NCI-H774 (cell line): ENCODE data around the gene CSE1L.
"Not testable (repeated sequence)": the region's sequence is repeated elsewhere in the genome, so short reads cannot be mapped to it uniquely, and the experiment has no call there.

Source experiments
- DNase-seq: peaks from one replicate; lab custom pipeline; 2025; lab: John Stamatoyannopoulos, UW

Gene CSE1L

DNA sequence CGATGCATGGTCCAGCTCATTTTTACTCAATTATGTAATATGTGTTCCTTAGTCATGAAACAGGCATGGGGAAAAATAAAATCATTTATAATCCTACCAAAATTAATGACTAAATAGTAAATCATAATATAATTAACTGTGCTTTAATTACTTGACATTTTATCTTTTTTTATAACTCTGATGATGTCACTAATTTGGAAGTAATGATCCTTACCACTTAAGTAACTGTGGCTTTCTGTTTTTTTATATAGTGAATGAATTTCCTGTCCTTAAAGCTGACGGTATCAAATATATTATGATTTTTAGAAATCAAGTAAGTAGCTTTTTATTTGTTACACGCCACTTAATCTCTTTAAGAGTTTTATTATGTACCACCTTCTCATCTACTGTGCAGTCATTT lies 32.2 kb downstream of the CSE1L start:
- no peak for DNase-seq

DNA sequence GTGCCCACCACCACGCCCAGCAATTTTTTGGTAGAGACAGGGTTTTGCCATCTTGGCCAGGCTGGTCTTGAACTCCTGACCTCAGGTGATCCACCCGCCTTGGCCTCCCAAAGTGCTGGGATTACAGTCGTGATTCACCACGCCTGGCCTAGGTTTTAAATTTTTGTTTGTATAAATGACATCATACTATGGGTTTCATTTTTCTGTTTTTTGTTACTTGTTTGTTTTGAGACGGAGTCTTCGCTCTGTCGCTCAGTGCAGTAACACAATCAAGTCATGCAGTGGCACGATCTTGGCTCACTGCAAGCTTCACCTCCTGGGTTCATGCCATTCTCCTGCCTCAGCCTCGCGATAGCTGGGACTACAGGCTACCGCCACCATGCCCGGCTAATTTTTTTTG lies 36.2 kb downstream of the CSE1L start:
- not testable (repeated sequence) for DNase-seq

DNA sequence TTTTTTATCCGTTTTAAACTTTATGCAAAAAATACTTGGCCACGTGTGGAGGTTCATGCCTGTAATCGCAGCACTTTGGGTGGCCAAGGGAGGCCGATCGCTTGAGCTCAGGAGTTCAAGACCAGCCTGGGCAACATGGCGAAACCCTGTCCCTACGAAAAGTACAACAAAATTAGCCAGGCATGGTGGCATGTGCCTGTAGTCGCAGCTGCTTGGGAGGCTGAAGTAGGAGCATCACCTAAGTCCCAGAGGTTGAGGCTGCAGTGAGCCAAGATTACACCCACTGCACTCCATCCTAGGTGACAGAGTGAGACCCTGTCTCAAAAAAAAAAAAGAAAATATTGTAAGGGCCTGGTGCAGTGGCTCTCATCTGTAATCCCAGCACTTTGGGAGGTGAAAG lies 45.0 kb downstream of the CSE1L start:
- no peak for DNase-seq

DNA sequence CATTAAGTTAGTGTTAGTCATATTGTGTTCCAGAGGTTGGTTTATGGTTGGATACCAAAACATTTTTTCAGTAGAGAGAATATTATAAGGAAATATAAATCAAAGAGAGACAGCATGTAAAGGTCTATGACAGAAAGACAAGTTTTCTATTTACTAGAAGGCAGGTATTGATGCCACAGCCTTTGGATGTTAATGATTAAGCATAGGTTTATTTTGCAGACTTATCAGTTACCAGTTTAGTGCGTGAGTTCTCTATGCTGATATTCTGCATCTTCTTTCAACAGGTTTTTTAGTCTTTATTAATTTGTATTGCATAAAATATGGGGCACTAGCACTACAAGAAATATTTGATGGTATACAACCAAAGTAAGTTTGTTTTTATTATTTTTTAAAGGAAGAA lies 45.6 kb downstream of the CSE1L start:
- DNase-seq, result no peak

DNA sequence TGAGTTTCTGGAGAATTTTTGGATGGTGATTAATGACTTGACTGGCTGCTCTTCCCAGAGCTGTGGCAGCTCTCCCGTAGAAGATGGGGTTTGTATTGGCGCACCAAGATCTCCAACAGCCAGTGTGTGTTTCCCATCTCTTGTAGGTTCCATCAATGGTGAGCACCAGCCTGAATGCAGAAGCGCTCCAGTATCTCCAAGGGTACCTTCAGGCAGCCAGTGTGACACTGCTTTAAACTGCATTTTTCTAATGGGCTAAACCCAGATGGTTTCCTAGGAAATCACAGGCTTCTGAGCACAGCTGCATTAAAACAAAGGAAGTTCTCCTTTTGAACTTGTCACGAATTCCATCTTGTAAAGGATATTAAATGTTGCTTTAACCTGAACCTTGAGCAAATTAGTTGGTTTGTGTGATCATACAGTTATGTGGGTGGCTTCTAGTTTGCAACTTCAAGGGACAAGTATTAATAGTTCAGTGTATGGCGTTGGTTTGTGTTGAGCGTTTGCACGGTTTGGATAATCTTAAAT lies 50.2 kb downstream of the CSE1L start:
- DNase-seq, result no peak

DNA sequence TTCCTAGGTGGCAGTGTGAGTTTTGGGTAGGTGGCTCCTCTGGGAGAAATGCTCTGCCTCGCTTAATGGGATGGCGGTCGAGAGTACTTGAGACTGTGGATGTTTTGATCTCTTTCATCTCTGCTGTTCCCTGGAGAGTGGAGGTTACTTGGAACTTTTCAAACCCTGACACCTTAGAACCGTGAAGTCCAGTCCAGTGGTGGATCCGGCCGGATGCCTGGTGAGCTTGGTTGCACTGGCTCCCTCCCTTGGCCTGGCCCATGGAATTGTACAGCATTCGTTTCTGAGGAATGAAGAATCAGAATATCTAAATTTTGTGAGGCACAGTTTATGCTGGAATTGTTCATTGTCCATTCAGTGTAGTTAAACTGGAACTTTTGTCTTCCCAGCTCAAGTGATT lies 51.0 kb downstream of the CSE1L start:
- DNase-seq, result no peak

DNA sequence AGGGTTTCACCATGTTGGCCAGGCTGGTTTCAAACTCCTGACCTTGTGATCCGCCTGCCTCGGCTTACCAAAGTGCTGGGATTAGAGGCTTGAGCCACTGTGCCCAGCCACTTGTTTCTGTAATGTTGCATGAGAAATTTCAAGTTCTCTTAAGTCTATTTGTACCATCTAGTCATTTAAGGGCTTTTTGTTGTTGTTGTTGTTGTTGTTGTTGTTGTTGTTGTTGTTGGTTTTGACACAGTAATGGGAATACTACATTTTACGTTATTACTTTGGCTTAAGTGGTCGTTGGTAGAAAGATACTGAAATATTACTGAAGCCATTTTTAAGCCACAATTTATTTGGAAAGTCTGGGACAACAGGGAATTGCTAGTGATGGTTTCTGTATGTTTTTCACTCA lies 52.0 kb downstream of the CSE1L start:
- no peak for DNase-seq

DNA sequence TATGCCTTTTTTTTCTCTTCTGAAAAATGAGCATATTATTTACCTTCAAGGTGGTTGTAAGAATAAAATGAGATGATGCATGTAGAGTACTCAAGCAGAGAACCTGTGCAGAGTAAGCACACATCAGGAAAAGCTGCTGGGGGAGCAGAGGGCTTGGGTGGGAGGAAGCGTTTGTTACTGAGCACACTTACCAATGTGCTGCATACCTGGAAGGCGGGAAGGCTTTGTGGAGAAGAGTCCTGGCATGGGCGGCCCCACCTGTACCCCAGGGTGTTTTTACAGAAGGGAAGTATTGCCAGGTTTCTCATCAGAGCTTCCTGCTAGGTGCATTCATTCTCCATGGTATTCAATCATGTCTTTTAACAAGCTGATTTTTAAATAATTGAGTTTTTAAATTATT lies 52.9 kb downstream of the CSE1L start:
- DNase-seq, result no peak

DNA sequence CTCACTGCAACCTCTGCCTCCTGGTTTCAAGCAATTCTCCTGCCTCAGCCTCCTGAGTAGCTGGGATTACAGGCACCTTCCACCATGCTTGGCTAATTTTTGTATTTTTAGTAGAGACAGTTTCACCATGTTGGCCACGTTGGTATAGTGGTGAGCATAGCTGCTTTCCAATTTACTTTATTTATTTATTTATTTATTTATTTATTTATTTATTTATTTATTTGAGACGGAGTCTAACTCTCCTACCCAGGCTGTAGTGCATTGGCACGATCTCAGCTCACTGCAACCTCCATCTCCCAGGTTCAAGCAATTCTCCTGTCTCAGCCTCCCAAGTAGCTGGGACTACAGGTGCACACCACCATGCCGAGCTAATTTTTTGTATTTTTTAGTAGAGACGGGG lies 54.2 kb downstream of the CSE1L start:
- not testable (repeated sequence) for DNase-seq

DNA sequence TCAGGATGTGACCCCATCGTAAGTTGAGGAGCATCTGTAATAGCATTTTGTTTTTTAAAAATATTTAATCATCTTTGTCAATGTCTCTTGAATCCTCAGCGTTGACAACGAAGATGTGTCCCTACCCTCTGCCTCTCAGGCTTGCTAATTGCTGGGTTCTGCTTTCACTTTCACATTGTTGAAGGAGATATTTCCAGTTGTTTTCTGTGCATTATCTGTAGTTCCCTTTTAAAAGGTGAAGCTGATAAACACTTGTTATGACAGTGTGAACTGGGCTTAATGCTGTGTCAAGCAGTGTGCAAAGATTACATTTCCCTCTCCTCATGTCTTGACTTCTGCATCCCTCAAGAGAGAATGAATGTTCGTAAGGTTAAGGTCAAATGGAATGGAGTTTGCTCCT lies 54.9 kb downstream of the CSE1L start:
- DNase-seq, result no peak

DNA sequence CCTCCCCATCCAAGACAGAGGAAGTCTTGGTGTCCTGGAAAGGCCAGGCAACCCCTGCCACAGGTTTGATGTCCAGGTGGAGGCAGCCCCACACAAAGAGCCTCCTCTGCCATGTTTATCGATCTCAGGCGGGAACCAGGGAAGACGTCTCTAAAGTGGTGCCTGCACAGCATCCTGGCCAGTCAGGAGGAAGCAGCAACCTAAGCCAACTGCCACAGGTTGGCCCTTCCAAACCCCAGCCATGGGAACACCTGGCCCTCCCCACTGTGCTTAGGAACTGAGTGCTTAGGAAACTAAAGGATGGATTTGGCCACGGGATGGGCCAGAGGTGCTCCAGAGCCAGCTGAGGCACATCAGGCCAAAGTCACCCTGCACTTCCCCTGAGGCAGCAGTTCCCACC lies 56.9 kb downstream of the CSE1L start:
- no peak for DNase-seq

DNA sequence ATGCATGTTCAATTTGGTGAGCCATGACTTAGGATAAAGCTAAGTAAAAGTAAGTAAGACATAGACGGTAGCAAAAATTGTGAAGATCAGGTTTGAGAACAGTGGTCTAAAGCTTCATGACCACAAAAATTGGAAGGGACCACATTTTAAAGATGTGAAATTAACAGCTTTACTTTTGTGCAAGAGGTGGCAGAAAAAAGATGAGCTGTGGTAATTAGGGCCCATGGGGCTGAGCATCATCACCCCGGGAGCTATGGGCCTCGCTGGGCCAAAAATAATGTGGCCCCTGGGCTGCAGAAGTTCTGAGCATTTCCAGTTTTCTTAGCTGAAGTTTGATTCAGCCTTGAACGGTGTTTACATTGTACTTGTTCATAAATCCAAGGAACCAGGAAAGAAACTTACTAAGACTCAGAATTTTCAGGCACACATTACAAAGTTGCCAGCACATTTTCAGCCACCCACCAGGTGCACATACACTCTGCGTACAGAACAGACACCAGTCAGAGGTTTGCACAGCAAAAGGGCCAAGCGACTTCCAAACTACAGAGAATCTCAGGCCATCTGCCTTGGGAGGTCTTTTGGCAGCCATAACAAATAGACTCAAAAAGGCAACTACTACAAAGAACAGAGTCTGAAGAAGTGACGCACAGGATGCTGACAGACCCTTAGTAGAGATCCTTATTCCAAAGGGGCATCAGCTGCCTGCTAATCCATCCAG lies 57.7 kb downstream of the CSE1L start:
- no peak for DNase-seq

DNA sequence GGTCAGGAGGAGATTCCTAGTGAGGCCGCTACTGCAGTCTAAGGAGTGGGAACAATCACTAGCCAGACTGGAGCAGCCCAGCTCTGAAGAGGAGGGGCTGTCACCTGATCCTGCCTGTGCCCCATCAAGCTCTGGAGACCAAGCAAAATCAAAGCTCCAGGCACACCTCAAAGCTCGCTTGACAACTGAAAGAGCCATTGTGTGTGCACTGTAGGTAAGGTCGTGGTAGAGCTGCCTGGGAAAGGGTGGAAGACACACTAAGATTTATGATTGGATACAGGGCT lies 58.2 kb downstream of the CSE1L start:
- DNase-seq, result no peak

DNA sequence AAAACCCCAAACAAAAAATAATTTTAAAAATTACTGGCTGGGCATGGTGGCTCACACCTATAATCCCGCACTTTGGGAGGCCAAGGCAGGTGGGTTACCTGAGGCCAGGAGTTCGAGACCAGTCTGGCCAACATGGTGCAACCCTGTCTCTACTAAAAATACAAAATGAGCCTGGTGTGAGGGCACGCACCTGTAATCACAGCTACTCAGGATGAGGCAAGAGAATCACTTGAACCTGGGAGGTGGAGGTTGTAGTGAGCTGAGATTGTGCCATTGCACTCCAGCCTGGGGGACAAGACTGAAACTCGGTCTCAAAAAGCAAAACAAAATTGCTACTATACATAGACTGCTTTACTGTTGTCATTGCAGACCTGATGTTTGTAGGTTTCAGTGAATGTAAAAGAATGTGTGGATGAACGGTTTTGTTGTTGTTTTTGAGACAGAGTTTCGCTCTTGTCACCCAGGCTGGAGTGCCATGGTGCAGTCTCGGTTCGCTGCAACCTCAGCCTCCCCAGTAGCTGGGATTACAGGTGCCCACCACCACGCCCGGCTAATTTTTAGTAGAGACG lies 59.0 kb downstream of the CSE1L start:
- not testable (repeated sequence) for DNase-seq

DNA sequence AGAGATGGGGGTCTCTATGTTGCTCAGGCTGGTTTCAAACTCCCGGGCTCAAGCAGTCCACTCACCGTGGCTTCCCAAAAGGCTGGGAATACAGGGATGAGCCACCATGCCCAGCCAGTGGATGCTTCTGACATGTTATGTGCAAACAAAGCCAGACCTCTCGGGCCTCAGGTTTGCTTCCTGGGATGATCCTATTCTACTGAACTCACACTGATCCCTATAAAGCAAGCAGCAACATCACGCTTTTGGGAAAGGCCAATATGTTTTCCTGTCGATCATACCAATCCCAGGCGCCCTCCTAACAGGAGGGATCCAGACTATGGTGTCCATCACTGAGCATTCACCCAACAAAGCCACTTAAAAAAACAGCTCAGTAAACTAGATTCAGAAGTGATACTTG lies 60.2 kb downstream of the CSE1L start:
- no peak for DNase-seq

DNA sequence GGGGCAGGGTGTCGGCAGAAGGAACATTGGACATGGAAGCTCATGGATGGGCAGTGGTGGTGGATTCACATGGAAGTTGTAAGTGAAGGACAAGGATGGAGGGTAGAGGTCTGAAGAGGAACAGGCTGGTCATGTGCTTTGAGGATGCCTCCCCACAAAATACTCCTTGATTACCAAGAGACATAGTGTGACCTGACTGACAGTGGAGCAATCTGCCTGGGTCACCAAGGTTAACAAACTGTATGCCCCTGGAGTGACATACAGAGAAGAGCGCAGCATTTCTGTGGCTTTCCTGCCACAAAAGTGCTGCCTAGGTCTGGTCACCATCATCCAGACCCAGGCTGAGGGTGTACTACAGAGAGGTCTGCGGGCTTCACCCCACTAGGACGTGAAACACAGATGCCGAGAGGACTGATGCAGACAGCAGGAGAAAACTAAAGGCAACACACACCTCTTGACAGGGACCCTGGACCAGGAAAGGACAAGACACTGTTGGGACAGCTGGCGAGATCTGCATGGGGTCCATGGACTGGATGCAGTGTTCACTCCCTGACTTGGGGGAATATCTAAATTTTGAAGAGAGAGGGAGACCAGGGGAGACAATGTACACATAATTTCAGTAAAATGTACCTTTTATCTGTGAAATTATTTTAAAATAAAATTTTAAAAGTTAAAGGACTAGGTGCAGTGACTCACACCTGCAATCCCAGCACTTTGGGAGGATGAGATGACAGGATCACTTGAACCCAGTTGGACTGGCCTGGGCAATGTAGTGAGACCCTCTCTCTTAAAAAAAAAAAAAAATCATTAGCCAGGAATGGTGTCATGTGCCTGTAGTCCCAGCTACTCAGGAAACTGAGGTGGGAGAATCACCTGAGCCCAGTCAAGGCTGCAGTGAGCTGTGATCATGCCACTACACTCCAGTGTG lies 64.9 kb downstream of the CSE1L start:
- DNase-seq, result no peak

DNA sequence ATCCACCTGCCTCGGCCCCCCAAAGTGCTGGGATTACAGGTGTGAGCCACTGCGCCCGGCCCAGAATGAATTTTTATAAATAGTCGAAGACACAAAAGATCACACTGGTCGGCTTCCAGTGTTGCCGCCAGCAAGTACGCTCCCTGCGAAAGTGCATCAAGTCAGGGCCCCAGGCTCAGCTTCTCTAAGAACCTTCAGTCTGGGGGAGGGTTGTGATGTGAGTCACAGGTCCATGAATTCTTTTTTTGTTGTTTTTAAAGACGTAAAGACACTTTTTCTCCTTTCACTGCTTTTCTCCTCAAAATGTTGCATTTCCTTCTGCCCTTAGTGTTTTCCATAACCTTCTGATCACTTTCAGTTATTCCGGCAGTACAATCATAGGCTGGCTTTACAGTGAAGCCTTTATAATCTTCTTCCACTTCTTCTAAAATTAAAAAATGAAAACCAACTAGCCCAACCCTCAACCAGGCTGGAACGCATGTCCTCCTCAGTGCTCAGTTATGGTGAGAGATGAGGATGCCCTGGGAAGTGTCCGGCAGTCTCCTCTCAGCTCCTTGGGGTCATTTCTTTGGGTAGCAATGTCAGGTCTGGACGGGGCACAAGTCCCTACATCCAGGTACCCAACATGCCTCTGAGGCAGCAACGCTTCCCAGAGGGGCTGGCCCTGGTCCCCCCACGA lies 66.6 kb downstream of the CSE1L start:
- no peak for DNase-seq

DNA sequence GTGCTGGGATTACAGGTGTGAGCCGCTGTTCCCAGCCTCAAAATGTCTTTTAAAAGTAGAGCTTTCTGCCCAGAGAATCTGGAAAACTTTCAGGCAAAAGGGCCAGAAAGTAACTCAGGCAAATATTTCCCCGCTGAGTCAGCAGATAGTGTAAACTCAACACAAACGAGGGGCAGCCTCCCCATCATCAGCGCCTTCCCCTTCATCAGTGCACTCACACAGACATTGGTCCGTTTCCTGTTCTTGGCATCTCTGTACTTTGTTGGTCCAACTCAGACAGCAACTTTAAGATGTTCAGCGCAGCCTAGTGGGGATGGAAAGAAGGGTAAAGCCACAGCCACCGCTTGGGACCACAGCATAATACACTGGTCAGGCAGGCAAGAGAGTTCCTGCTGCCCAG lies 69.5 kb downstream of the CSE1L start:
- no peak for DNase-seq

DNA sequence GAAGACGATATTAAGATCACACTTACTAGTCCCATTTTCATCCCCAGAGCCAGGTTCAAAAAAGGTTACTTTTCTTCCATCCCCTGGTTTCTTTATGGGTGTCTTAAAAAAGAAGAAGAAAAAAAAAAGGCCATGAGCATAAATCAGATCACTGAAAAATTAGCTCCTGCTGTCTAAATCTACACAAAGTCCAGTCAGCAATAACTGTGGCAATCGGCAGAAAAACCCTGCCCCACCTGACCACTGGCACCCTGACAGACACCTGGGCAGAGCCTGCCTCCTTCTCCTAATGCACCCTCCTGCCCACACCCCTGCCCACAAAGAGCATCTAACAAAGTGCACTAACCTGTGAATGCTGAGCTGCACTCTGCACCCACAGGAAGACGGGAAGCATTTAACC lies 72.2 kb downstream of the CSE1L start:
- DNase-seq, result no peak

DNA sequence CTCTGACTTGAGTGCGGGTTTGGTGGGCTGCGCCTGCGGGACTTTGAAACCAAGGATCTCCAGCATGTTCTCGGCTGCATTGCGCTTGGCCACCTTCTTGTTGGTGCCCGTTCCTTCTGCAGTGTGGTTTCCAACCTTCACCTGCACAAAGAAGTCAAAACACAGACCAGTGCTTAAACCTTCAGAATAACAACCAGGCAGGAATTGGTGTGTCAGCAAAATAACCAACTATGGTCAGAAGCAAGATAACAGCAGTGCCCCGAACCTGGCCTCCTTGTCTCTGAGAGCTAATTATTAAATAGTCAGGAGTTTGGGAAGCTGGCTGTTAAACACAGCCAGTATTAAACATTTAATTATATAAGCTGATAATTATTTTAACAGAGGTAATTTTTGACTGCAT lies 73.9 kb downstream of the CSE1L start:
- DNase-seq, result no peak

DNA sequence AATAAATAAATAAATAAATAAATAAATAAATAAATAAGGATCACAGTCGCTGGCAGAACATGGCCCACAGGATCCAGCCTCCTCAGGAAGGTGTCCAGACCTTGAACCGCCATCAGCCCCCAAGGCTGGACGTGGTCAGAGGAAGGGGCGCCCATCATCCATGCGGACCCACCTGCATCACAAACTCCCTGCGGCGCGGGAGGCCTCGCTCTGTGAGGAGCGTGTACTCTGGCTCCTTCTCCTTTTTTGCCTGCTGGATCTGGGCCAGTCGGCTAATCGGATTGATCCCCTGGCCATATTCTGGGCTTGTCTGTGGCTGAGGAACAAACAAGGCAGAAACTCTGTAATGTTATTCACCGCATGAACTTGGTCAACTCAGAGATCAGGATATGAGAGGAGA lies 76.8 kb downstream of the CSE1L start:
- DNase-seq, result no peak

DNA sequence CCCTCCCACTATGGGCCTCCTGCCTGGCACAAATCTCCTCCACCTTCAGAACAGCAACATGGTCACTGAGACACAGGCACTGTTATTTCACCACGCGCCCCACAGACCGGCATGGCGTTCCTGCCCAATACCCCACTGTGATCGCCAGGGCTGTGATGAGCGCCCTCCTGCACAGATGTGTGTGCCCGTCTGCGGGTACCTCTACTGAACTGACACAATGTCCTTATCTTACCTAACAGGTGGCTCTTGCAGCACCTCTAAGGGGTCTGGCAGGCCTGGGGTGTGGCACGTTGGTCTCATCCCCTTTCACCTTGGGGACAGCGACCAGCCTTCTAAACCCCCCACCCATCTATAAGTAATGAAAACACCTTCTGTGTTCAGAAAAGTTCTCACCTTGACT lies 77.9 kb downstream of the CSE1L start:
- DNase-seq, result no peak
